ENCODE results near the gene CFAP45. TPM values are rescaled to one million over a fixed set of nuclear protein-coding genes. Genes with fewer than 3 reads are reported as not detected.

The CFAP45 gene
- total RNA-seq, 1 donor from 2014 or later = 0.46 TPM

DNA sequence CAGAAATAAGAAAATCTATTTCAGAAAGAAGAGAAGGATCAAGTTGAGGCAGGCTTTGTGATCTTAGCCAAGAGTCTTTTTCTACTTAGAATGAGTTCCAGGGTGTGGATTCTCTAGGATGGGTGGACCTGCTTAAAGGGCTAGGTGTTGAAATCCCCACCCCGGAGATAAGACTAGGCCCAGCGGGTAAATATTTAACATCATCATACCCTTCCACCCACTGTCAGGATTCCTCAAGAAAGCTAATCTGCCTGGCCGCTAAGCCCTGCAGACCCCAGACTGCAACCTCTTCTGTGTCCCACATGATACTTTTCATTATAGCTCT lies 39.7 kb upstream of the CFAP45 start:
- no peak for DNase-seq (ENCODE audit: low read depth)
- H3K4me3 ChIP-seq (ENCODE audit: low read depth, low read length) = no peak overlapping the region
- TF ChIP-seq CTCF (conservative IDR thresholded peaks at IDR 0.05; ENCODE audit: low read depth, low read length) = no peak

DNA sequence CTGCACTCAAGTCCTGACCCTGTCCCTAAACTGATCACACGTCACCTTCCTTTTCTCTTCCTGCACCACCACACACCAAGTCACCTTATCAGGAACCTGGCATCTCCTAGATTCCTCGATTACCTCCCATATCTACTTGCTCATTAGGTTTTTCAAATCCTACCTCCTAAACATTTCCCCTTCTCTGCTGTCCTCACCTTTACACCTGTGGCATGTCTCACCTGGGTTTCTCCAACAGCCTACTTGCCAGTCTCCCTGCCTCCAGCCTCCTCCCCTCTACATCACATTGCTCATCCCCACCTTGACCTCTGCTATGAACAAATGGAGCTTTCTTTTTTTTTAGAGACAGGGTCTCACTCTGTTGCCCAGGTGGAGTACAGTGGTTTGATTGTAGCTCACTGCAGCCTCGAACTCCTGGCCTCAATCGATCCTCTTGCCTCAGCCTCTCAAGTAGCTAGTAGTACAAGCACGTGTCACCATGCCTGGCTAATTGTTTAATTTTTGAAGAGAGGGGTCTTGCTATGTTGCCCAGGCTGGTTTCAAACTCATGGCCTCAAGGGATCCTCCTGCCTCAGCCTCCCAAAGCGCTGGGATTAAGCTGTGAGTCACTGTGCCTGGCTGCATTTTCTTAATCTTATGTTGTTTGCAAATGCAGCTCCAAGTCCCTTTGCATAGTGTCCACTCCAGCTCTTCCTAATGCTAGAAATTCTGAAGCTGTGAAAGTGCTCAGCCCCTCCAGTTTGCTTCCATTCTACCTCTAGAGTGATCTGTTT lies 39.1 kb upstream of the CFAP45 start:
- no peak overlapping the region for H3K4me3 ChIP-seq (ENCODE audit: low read depth, low read length)
- DNase-seq (ENCODE audit: low read depth) = no peak
- TF ChIP-seq CTCF (conservative IDR thresholded peaks at IDR 0.05; ENCODE audit: low read depth, low read length) = no peak

- no peak for DNase-seq (ENCODE audit: low read depth)
- TF ChIP-seq CTCF (conservative IDR thresholded peaks at IDR 0.05; ENCODE audit: low read depth, low read length) = no peak
- H3K4me3 ChIP-seq (ENCODE audit: low read depth, low read length) = no peak overlapping the region
Measured at GRCh38 chr1:159938211-159938852, 38.4 kb upstream of the CFAP45 start.

DNA sequence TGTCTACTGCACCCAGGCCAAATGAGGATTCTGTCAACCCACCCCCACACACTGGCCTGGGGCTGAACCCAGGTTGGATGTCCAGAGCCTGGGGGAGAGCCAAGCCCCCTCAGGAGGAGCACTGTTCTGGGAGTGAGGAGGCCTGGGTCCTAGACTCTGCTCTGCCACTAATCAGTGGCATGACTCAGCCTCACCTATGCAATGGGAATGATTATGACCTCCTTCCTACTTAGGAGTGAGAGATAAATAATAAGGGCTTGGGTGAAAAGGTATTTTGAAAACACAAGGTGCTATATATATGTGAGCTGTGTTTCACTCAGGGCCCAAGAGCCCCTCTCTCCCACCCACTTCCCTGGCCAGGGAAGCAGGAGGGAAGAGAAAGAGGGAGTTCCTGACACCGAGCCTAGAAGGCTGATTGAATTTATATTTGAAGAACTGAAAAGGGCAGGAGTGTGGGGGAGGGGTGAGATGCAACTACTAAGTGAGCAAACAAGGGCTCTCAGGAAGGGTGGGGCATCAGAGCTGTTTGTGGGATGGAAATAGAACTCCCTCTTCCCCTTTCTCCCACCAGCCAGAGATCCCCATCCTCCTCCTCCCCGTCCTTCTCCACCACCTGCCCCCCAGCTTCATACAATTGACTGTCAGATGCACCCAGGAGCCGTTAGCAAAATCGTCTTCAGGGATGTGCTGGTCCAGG lies 37.2 kb upstream of the CFAP45 start:
- DNase-seq (ENCODE audit: low read depth) = no peak
- TF ChIP-seq CTCF (conservative IDR thresholded peaks at IDR 0.05; ENCODE audit: low read depth, low read length) = no peak
- H3K4me3 ChIP-seq (ENCODE audit: low read depth, low read length) = no peak overlapping the region

- no peak overlapping the region for H3K4me3 ChIP-seq (ENCODE audit: low read depth, low read length)
- DNase-seq (ENCODE audit: low read depth) = no peak
- peak; percentile 94 for TF ChIP-seq CTCF (conservative IDR thresholded peaks at IDR 0.05; ENCODE audit: low read depth, low read length)
Measured at GRCh38 chr1:159936273-159936904, 36.4 kb upstream of the CFAP45 start.

GRCh38 chr1:159935719-159936272 lies 35.8 kb upstream of the CFAP45 start:
- H3K4me3 ChIP-seq (ENCODE audit: low read depth, low read length) = no peak overlapping the region
- no peak for TF ChIP-seq CTCF (conservative IDR thresholded peaks at IDR 0.05; ENCODE audit: low read depth, low read length)
- no peak for DNase-seq (ENCODE audit: low read depth)

Data from epithelial cell of proximal tubule (primary cell).